WTC11 (cell line): Measurements from ENCODE around the gene NEDD9. TPM values are rescaled to one million over a fixed set of nuclear protein-coding genes. Genes with fewer than 3 reads are reported as not detected.

Experiments
- ATAC-seq: fragments of 200-7000 bp; cut with Tn5 transposase; 2 replicates; pipeline ENCODE4 v1.10.0; 2021; ENCODE audit warnings: mild to moderate bottlenecking, moderate library complexity
- CTCF ChIA-PET: fragments of 300-600 bp; sonication (Branson Sonifier 250); formaldehyde crosslinking; loops from one replicate; lab custom pipeline; 2021; ENCODE audit warnings: antibody characterized with exemption; lab: Charles Lee
- POLR2A ChIA-PET: fragments of 350-600 bp; sonication (Branson Sonifier 250); formaldehyde crosslinking; loops from one replicate; lab custom pipeline; 2021; ENCODE audit warnings: antibody characterized with exemption; lab: Charles Lee
- DNase-seq: peaks from one replicate; pipeline ENCODE4 v3.0.0; 2021; ENCODE audit warnings: low spot score
- H3K27ac Mint-ChIP-seq: 2 replicates; pipeline ENCODE4 v1.8.0; 2021; ENCODE audit warnings: mixed read lengths
- H3K27me3 Mint-ChIP-seq: 2 replicates; pipeline ENCODE4 v1.8.0; 2021; ENCODE audit warnings: low read depth, mild to moderate bottlenecking, moderate library complexity, mixed read lengths
- H3K36me3 Mint-ChIP-seq: 2 replicates; pipeline ENCODE4 v1.8.0; 2021; ENCODE audit warnings: mixed read lengths
- H3K4me1 Mint-ChIP-seq: 2 replicates; pipeline ENCODE4 v1.8.0; 2022; ENCODE audit warnings: mixed read lengths
- H3K4me3 Mint-ChIP-seq: 2 replicates; pipeline ENCODE4 v1.8.0; 2021; ENCODE audit warnings: mild to moderate bottlenecking, moderate library complexity, mixed read lengths
- H3K9me3 Mint-ChIP-seq: 2 replicates; pipeline ENCODE4 v1.8.0; 2021; ENCODE audit warnings: mixed read lengths
- AFF4 ChIP-seq: sonication (generic); formaldehyde crosslinking; IDR thresholded peaks from 2 replicates; pipeline ENCODE4 v1.8.1; 2023; ENCODE audit warnings: mild to moderate bottlenecking, missing genetic modification reagents, borderline replicate concordance
- ARID4B ChIP-seq: sonication (generic); formaldehyde crosslinking; IDR thresholded peaks from 2 replicates; pipeline ENCODE4 v1.8.0; 2023; ENCODE audit warnings: missing genetic modification reagents, mild to moderate bottlenecking, borderline replicate concordance
- ATF2 ChIP-seq: sonication (generic); formaldehyde crosslinking; IDR thresholded peaks from 2 replicates; pipeline ENCODE4 v1.8.1; 2022; ENCODE audit warnings: low read depth, missing genetic modification reagents, borderline replicate concordance
- CREB1 ChIP-seq: sonication (generic); formaldehyde crosslinking; IDR thresholded peaks from 2 replicates; pipeline ENCODE4 v1.8.0; 2023; ENCODE audit warnings: mild to moderate bottlenecking, missing genetic modification reagents
- ESRRA ChIP-seq: sonication (generic); formaldehyde crosslinking; IDR thresholded peaks from 2 replicates; pipeline ENCODE4 v1.8.1; 2022; ENCODE audit warnings: mild to moderate bottlenecking, missing genetic modification reagents, borderline replicate concordance
- JUN ChIP-seq: sonication (generic); formaldehyde crosslinking; IDR thresholded peaks from 2 replicates; pipeline ENCODE4 v1.8.0; 2023; ENCODE audit warnings: mild to moderate bottlenecking, missing genetic modification reagents
- PRRX2 ChIP-seq: fragments of 250-450 bp; sonication (Bioruptor Pico); IDR thresholded peaks from 2 replicates; pipeline ENCODE4 v1.8.0; 2021; ENCODE audit warnings: mild to moderate bottlenecking
- RELA ChIP-seq: sonication (generic); formaldehyde crosslinking; IDR thresholded peaks from 2 replicates; pipeline ENCODE4 v1.8.1; 2022; ENCODE audit warnings: missing genetic modification reagents, mild to moderate bottlenecking, borderline replicate concordance
- SP1 ChIP-seq: sonication (generic); formaldehyde crosslinking; conservative IDR thresholded peaks from 2 replicates; pipeline ENCODE4 v1.8.1; 2022; ENCODE audit warnings: missing genetic modification reagents
- TEAD1 ChIP-seq: sonication (generic); formaldehyde crosslinking; IDR thresholded peaks from 2 replicates; pipeline ENCODE4 v1.8.0; 2022; ENCODE audit warnings: mild to moderate bottlenecking, missing genetic modification reagents
- ZNF121 ChIP-seq: sonication (generic); formaldehyde crosslinking; IDR thresholded peaks from 2 replicates; pipeline ENCODE4 v1.8.0; 2023; ENCODE audit warnings: missing genetic modification reagents
- ZNF138 ChIP-seq: sonication (generic); formaldehyde crosslinking; conservative IDR thresholded peaks from 2 replicates; pipeline ENCODE4 v1.8.1; 2022; ENCODE audit warnings: mild to moderate bottlenecking, moderate library complexity, missing genetic modification reagents
- ZNF219 ChIP-seq: sonication (generic); formaldehyde crosslinking; IDR thresholded peaks from 2 replicates; pipeline ENCODE4 v1.8.0; 2023; ENCODE audit warnings: missing genetic modification reagents, mild to moderate bottlenecking, borderline replicate concordance
- ZNF263 ChIP-seq: sonication (generic); formaldehyde crosslinking; IDR thresholded peaks from 2 replicates; pipeline ENCODE4 v1.8.1; 2022; ENCODE audit warnings: low read depth, mild to moderate bottlenecking, moderate library complexity, missing genetic modification reagents
- ZNF416 ChIP-seq: fragments of 250-450 bp; sonication (Bioruptor Pico); IDR thresholded peaks from 2 replicates; pipeline ENCODE4 v1.9.0; 2021; ENCODE audit warnings: mild to moderate bottlenecking, inconsistent platforms
- ZNF671 ChIP-seq: fragments of 250-450 bp; sonication (Bioruptor Pico); IDR thresholded peaks from 2 replicates; pipeline ENCODE4 v1.8.0; 2021; ENCODE audit warnings: mild to moderate bottlenecking
- ZSCAN18 ChIP-seq: fragments of 250-450 bp; sonication (Bioruptor Pico); IDR thresholded peaks from 2 replicates; pipeline ENCODE4 v2.1.2; 2022; ENCODE audit warnings: mild to moderate bottlenecking, moderate library complexity
- total RNA-seq: library from RNA; stranded (reverse); gene quantifications from 3 replicates; pipeline ENCODE4 v1.2.3, GENCODE V29; 2021
- TF ChIP-seq, protein P1 (sequence below): fragments of 200-600 bp; IDR thresholded peaks from 2 replicates; pipeline ENCODE4 v1.8.0; 2022; ENCODE audit warnings: antibody characterized with exemption

NEDD9 gene
- total RNA-seq, 1 experiment from 2014 or later = 9.8 TPM

- CTCF ChIA-PET = no interaction called here
- Mint-ChIP-seq H3K4me3 (no peak overlapping the region), H3K36me3 (peaks cover 6% of the 10 kb centered on the region; the same call in 1 of the 2 replicates), H3K9me3 (no peaks in the 10 kb centered on the region), H3K4me1 (peaks cover 61% of the 10 kb centered on the region), H3K27me3 (no peaks in the 10 kb centered on the region), H3K27ac (no peak overlapping the region)
- POLR2A ChIA-PET = no interaction called here
- DNase-seq (no peak), ATAC-seq (no peak)
- no peak for TF ChIP-seq AFF4 (CRISPR knock-in tag)
These were observed 19.8 kb downstream of the NEDD9 start for GRCh38 chr6:11212664-11213063.

GRCh38 chr6:11211254-11211653 is 21.2 kb downstream of the NEDD9 start:
- no peaks in the 10 kb centered on the region for H3K27me3 Mint-ChIP-seq
- DNase-seq = no peak
- peaks cover 64% of the 10 kb centered on the region for H3K4me1 Mint-ChIP-seq
- CTCF ChIA-PET = no interaction called here
- ATAC-seq = no peak
- no peak overlapping the region for H3K4me3 Mint-ChIP-seq
- TF ChIP-seq TEAD1 (CRISPR knock-in tag) (no peak), ZNF219 (no peak), ATF2 (no peak), SP1 (CRISPR knock-in tag) (no peak), ZSCAN18 (CRISPR knock-in tag) (no peak), ZNF121 (CRISPR knock-in tag) (no peak), ZNF671 (CRISPR knock-in tag) (no peak), ZNF263 (CRISPR knock-in tag) (no peak), ESRRA (no peak), JUN (no peak)
- peaks cover 6% of the 10 kb centered on the region; the same call in 1 of the 2 replicates for H3K36me3 Mint-ChIP-seq
- POLR2A ChIA-PET = no interaction called here
- H3K27ac Mint-ChIP-seq = peak overlapping the region; percentile 74; the same call in 1 of the 2 replicates
- H3K9me3 Mint-ChIP-seq = no peaks in the 10 kb centered on the region

GRCh38 chr6:11210386-11211138 is 21.9 kb downstream of the NEDD9 start:
- peak; percentile 46 for ATAC-seq
- H3K4me1 Mint-ChIP-seq = peaks cover 57% of the 10 kb centered on the region
- CTCF ChIA-PET = interaction anchor here (0.9 to 1.2 kb wide), 3 partner anchors 9 to 38 kb away, joined by 3 to 4 read pairs (median 3); no protein-coding TSS in a partner anchor
- POLR2A ChIA-PET = no interaction called here
- no peaks in the 10 kb centered on the region for H3K27me3 Mint-ChIP-seq
- peaks cover 6% of the 10 kb centered on the region; the same call in 1 of the 2 replicates for H3K36me3 Mint-ChIP-seq
- no peak overlapping the region for H3K4me3 Mint-ChIP-seq
- no peaks in the 10 kb centered on the region for H3K9me3 Mint-ChIP-seq
- no peak for DNase-seq
- H3K27ac Mint-ChIP-seq = no peak overlapping the region
- TF ChIP-seq ARID4B = no peak
- TF ChIP-seq ZNF138 (CRISPR knock-in tag) = no peak
- no peak for TF ChIP-seq CREB1
- TF ChIP-seq, protein P1, sequence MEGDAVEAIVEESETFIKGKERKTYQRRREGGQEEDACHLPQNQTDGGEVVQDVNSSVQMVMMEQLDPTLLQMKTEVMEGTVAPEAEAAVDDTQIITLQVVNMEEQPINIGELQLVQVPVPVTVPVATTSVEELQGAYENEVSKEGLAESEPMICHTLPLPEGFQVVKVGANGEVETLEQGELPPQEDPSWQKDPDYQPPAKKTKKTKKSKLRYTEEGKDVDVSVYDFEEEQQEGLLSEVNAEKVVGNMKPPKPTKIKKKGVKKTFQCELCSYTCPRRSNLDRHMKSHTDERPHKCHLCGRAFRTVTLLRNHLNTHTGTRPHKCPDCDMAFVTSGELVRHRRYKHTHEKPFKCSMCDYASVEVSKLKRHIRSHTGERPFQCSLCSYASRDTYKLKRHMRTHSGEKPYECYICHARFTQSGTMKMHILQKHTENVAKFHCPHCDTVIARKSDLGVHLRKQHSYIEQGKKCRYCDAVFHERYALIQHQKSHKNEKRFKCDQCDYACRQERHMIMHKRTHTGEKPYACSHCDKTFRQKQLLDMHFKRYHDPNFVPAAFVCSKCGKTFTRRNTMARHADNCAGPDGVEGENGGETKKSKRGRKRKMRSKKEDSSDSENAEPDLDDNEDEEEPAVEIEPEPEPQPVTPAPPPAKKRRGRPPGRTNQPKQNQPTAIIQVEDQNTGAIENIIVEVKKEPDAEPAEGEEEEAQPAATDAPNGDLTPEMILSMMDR = no peak
- TF ChIP-seq ZNF416 (CRISPR knock-in tag) = no peak
- no peak for TF ChIP-seq RELA (CRISPR knock-in tag)
- no peak for TF ChIP-seq PRRX2 (CRISPR knock-in tag)
